WERI-Rb-1 (cell line): ENCODE measurements around the gene RMND5A.

Source experiments
- DNase-seq: peaks from one replicate; pipeline ENCODE4 v3.0.0-alpha.2; 2020
- H3K27ac ChIP-seq: fragments of 250-450 bp; sonication (Bioruptor Pico); 2 replicates; pipeline ENCODE4 v1.5.1; 2020; ENCODE audit warnings: mild to moderate bottlenecking, moderate library complexity
- H3K27me3 ChIP-seq: fragments of 250-450 bp; sonication (Bioruptor Pico); 2 replicates; pipeline ENCODE4 v1.5.1; 2021; ENCODE audit warnings: mild to moderate bottlenecking, low read depth, moderate library complexity; ENCODE audit not compliant: insufficient read depth, severe bottlenecking
- H3K36me3 ChIP-seq: fragments of 250-450 bp; sonication (Bioruptor Pico); 2 replicates; pipeline ENCODE4 v1.5.1; 2020; ENCODE audit warnings: mild to moderate bottlenecking, moderate library complexity
- H3K4me3 ChIP-seq: 2 replicates; pipeline ENCODE4 v1.5.1; 2011; ENCODE audit warnings: low read depth, mild to moderate bottlenecking, control low read depth, low read length
- H3K9me3 ChIP-seq: fragments of 250-450 bp; sonication (Bioruptor Pico); 2 replicates; pipeline ENCODE4 v1.5.1; 2021; ENCODE audit warnings: mild to moderate bottlenecking, moderate library complexity; ENCODE audit not compliant: severe bottlenecking
- CTCF ChIP-seq: IDR thresholded peaks from 2 replicates; pipeline ENCODE4 v1.5.1; 2011; ENCODE audit warnings: low read depth, mild to moderate bottlenecking, control low read depth, inconsistent platforms, low read length

RMND5A gene

GRCh38 chr2:86768189-86768949, 48.3 kb downstream of the RMND5A start:
- Histone ChIP-seq H3K27me3 (no peaks in the 10 kb centered on the region), H3K4me3 (no peak overlapping the region), H3K36me3 (peaks cover 62% of the 10 kb centered on the region), H3K27ac (no peak overlapping the region), H3K9me3 (no peaks in the 10 kb centered on the region)
- DNase-seq: no peak
- no peak for TF ChIP-seq CTCF

- TF ChIP-seq CTCF: no peak
- no peak for DNase-seq
- H3K4me3 ChIP-seq: no peak overlapping the region
- H3K9me3 ChIP-seq: no peaks in the 10 kb centered on the region
- peaks cover 65% of the 10 kb centered on the region for H3K36me3 ChIP-seq
- H3K27ac ChIP-seq: no peak overlapping the region
- H3K27me3 ChIP-seq: no peaks in the 10 kb centered on the region
These were observed 49.7 kb downstream of the RMND5A start for GRCh38 chr2:86769838-86770237.

- no peak overlapping the region for H3K4me3 ChIP-seq
- H3K27me3 ChIP-seq: no peaks in the 10 kb centered on the region
- H3K9me3 ChIP-seq: no peaks in the 10 kb centered on the region
- no peak for DNase-seq
- TF ChIP-seq CTCF: no peak
- H3K27ac ChIP-seq: no peak overlapping the region
- H3K36me3 ChIP-seq: peaks cover 62% of the 10 kb centered on the region
These were observed 50.8 kb downstream of the RMND5A start for GRCh38 chr2:86770816-86771301.

- H3K4me3 ChIP-seq: no peak overlapping the region
- peaks cover 51% of the 10 kb centered on the region for H3K36me3 ChIP-seq
- no peak for TF ChIP-seq CTCF
- no peaks in the 10 kb centered on the region for H3K27me3 ChIP-seq
- no peak overlapping the region for H3K27ac ChIP-seq
- DNase-seq: no peak
- no peaks in the 10 kb centered on the region for H3K9me3 ChIP-seq
These were observed 52.5 kb downstream of the RMND5A start for GRCh38 chr2:86772611-86773010.

- Histone ChIP-seq H3K9me3 (no peaks in the 10 kb centered on the region), H3K27ac (no peak overlapping the region), H3K4me3 (no peak overlapping the region), H3K27me3 (no peaks in the 10 kb centered on the region), H3K36me3 (peaks cover 35% of the 10 kb centered on the region)
- TF ChIP-seq CTCF: no peak
- no peak for DNase-seq
These were observed 54.8 kb downstream of the RMND5A start for GRCh38 chr2:86774862-86775261.

- Histone ChIP-seq H3K27ac (no peak overlapping the region), H3K4me3 (no peak overlapping the region), H3K9me3 (no peaks in the 10 kb centered on the region), H3K27me3 (no peaks in the 10 kb centered on the region), H3K36me3 (peaks cover 30% of the 10 kb centered on the region)
- no peak for TF ChIP-seq CTCF
- DNase-seq: no peak
These were observed 55.2 kb downstream of the RMND5A start for GRCh38 chr2:86775338-86775737.
